Renal pelvis (tissue), 12 donors: Measurements from ENCODE around the gene SLC25A36. TPM values are rescaled to one million over a fixed set of nuclear protein-coding genes. Genes with fewer than 3 reads are reported as not detected.

Source experiments
- DNase-seq: peaks from one replicate; pipeline ENCODE4 v3.0.0-alpha.2; 2013
- long read RNA-seq, 16 experiments: transcript quantifications; one replicate each; lab custom pipeline, GENCODE V29; 2026
- polyA plus RNA-seq, 3 donors: library from polyadenylated mRNA; unstranded; fragments of 120-200 nt; gene quantifications; one replicate each; pipeline ENCODE4 v1.2.1, GENCODE V29; 2013; ENCODE audit not compliant: insufficient read length in 3 of 3

SLC25A36 gene
- 100 to 1,000 TPM; 153 to 188 (median 169) TPM for polyA plus RNA-seq
- long read RNA-seq, donor 1, transcript SLC25A36-208 (4 exons, 3,537 nt): major isoform, 17 of 42 reads
- long read RNA-seq, donor 1, transcript SLC25A36-209 (3 exons, 1,307 nt): minor isoform, 7 of 42 reads
- long read RNA-seq, donor 1, partial matches to known transcripts: 10 of 42 reads
- long read RNA-seq, donor 1, other reads (novel, unspliced or antisense): 0 of 42 reads
- long read RNA-seq, donor 2, transcript SLC25A36-208 (4 exons, 3,537 nt): major isoform, 22 of 71 reads
- long read RNA-seq, donor 2, transcript SLC25A36-213 (2 exons, 544 nt): minor isoform, 11 of 71 reads
- long read RNA-seq, donor 2, transcript SLC25A36-209 (3 exons, 1,307 nt): minor isoform, 6 of 71 reads
- long read RNA-seq, donor 2, transcript SLC25A36-201 (7 exons, 1,301 nt): minor isoform, 12 of 71 reads
- long read RNA-seq, donor 2, partial matches to known transcripts: 18 of 71 reads
- long read RNA-seq, donor 2, other reads (novel, unspliced or antisense): 0 of 71 reads
- long read RNA-seq, donor 3, transcript SLC25A36-201 (7 exons, 1,301 nt): minor isoform, 17 of 53 reads
- long read RNA-seq, donor 3, transcript SLC25A36-213 (2 exons, 544 nt): minor isoform, 6 of 53 reads
- long read RNA-seq, donor 3, transcript SLC25A36-208 (4 exons, 3,537 nt): major isoform, 19 of 53 reads
- long read RNA-seq, donor 3, partial matches to known transcripts: 6 of 53 reads
- long read RNA-seq, donor 3, other reads (novel, unspliced or antisense): 0 of 53 reads
- long read RNA-seq, donor 4, transcript SLC25A36-201 (7 exons, 1,301 nt): major isoform, 16 of 39 reads
- long read RNA-seq, donor 4, transcript SLC25A36-208 (4 exons, 3,537 nt): minor isoform, 13 of 39 reads
- long read RNA-seq, donor 4, partial matches to known transcripts: 5 of 39 reads
- long read RNA-seq, donor 4, other reads (novel, unspliced or antisense): 0 of 39 reads
- long read RNA-seq, donor 5, transcript SLC25A36-213 (2 exons, 544 nt): minor isoform, 6 of 43 reads
- long read RNA-seq, donor 5, transcript SLC25A36-201 (7 exons, 1,301 nt): major isoform, 11 of 43 reads
- long read RNA-seq, donor 5, transcript SLC25A36-208 (4 exons, 3,537 nt): minor isoform, 9 of 43 reads
- long read RNA-seq, donor 5, partial matches to known transcripts: 15 of 43 reads
- long read RNA-seq, donor 5, other reads (novel, unspliced or antisense): 0 of 43 reads
- long read RNA-seq, donor 6, transcript SLC25A36-208 (4 exons, 3,537 nt): major isoform, 24 of 83 reads
- long read RNA-seq, donor 6, transcript SLC25A36-209 (3 exons, 1,307 nt): minor isoform, 9 of 83 reads
- long read RNA-seq, donor 6, transcript SLC25A36-201 (7 exons, 1,301 nt): major isoform, 24 of 83 reads
- long read RNA-seq, donor 6, partial matches to known transcripts: 18 of 83 reads
- long read RNA-seq, donor 6, other reads (novel, unspliced or antisense): 0 of 83 reads
- long read RNA-seq, donor 7, transcript SLC25A36-201 (7 exons, 1,301 nt): minor isoform, 16 of 158 reads
- long read RNA-seq, donor 7, transcript SLC25A36-209 (3 exons, 1,307 nt): minor isoform, 5 of 158 reads
- long read RNA-seq, donor 7, transcript SLC25A36-208 (4 exons, 3,537 nt): major isoform, 21 of 158 reads
- long read RNA-seq, donor 7, transcript SLC25A36-213 (2 exons, 544 nt): minor isoform, 10 of 158 reads
- long read RNA-seq, donor 7, partial matches to known transcripts: 104 of 158 reads
- long read RNA-seq, donor 7, other reads (novel, unspliced or antisense): 0 of 158 reads
- long read RNA-seq, donor 8, transcript SLC25A36-201 (7 exons, 1,301 nt): major isoform, 7 of 29 reads
- long read RNA-seq, donor 8, transcript SLC25A36-208 (4 exons, 3,537 nt): major isoform, 7 of 29 reads
- long read RNA-seq, donor 8, partial matches to known transcripts: 8 of 29 reads
- long read RNA-seq, donor 8, other reads (novel, unspliced or antisense): 0 of 29 reads
- long read RNA-seq, donor 9, full-length matches to known transcripts: 64 of 85 reads
- long read RNA-seq, donor 9, partial matches to known transcripts: 14 of 85 reads
- long read RNA-seq, donor 9, other reads (novel, unspliced or antisense): 7 of 85 reads
- long read RNA-seq, donor 10, full-length matches to known transcripts: 60 of 60 reads
- long read RNA-seq, donor 10, partial matches to known transcripts: 0 of 60 reads
- long read RNA-seq, donor 10, other reads (novel, unspliced or antisense): 0 of 60 reads
- long read RNA-seq, donor 11, transcript SLC25A36-209 (3 exons, 1,307 nt): minor isoform, 5 of 36 reads
- long read RNA-seq, donor 11, transcript SLC25A36-213 (2 exons, 544 nt): minor isoform, 6 of 36 reads
- long read RNA-seq, donor 11, transcript SLC25A36-208 (4 exons, 3,537 nt): major isoform, 10 of 36 reads
- long read RNA-seq, donor 11, transcript SLC25A36-201 (7 exons, 1,301 nt): minor isoform, 6 of 36 reads
- long read RNA-seq, donor 11, partial matches to known transcripts: 8 of 36 reads
- long read RNA-seq, donor 11, other reads (novel, unspliced or antisense): 0 of 36 reads
- long read RNA-seq, donor 12, transcript SLC25A36-201 (7 exons, 1,301 nt): minor isoform, 24 of 87 reads
- long read RNA-seq, donor 12, transcript SLC25A36-208 (4 exons, 3,537 nt): major isoform, 25 of 87 reads
- long read RNA-seq, donor 12, transcript SLC25A36-209 (3 exons, 1,307 nt): minor isoform, 6 of 87 reads
- long read RNA-seq, donor 12, transcript SLC25A36-213 (2 exons, 544 nt): minor isoform, 7 of 87 reads
- long read RNA-seq, donor 12, partial matches to known transcripts: 18 of 87 reads
- long read RNA-seq, donor 12, other reads (novel, unspliced or antisense): 5 of 87 reads
- long read RNA-seq, donor 13, transcript SLC25A36-213 (2 exons, 544 nt): minor isoform, 7 of 35 reads
- long read RNA-seq, donor 13, transcript SLC25A36-209 (3 exons, 1,307 nt): minor isoform, 6 of 35 reads
- long read RNA-seq, donor 13, transcript SLC25A36-208 (4 exons, 3,537 nt): major isoform, 13 of 35 reads
- long read RNA-seq, donor 13, partial matches to known transcripts: 0 of 35 reads
- long read RNA-seq, donor 13, other reads (novel, unspliced or antisense): 0 of 35 reads
- long read RNA-seq, donor 14: 0 reads
- long read RNA-seq, donor 15, transcript SLC25A36-208 (4 exons, 3,537 nt): major isoform, 16 of 70 reads
- long read RNA-seq, donor 15, transcript SLC25A36-213 (2 exons, 544 nt): minor isoform, 7 of 70 reads
- long read RNA-seq, donor 15, transcript SLC25A36-209 (3 exons, 1,307 nt): minor isoform, 5 of 70 reads
- long read RNA-seq, donor 15, transcript SLC25A36-201 (7 exons, 1,301 nt): major isoform, 16 of 70 reads
- long read RNA-seq, donor 15, partial matches to known transcripts: 14 of 70 reads
- long read RNA-seq, donor 15, other reads (novel, unspliced or antisense): 5 of 70 reads
- long read RNA-seq, donor 16, full-length matches to known transcripts: 54 of 62 reads
- long read RNA-seq, donor 16, partial matches to known transcripts: 8 of 62 reads
- long read RNA-seq, donor 16, other reads (novel, unspliced or antisense): 0 of 62 reads

GRCh38 chr3:140941434-140942220, at the start of gene SLC25A36:
Gene SLC25A36 (plus strand): TSS chr3:140941836. CDS start chr3:140942055, 219 bp downstream.
- peak; percentile 99 for DNase-seq

GRCh38 chr3:140896997-140897396, 44.6 kb upstream of the SLC25A36 start:
- DNase-seq: no peak

- DNase-seq: peak; percentile 65
Measured at GRCh38 chr3:140898340-140899180, 43.1 kb upstream of the SLC25A36 start.

GRCh38 chr3:140899363-140899762, 42.3 kb upstream of the SLC25A36 start:
- no peak for DNase-seq

- no peak for DNase-seq
Measured at GRCh38 chr3:140902791-140903190, 38.8 kb upstream of the SLC25A36 start.

- DNase-seq: no peak
Measured at GRCh38 chr3:140903196-140903595, 38.4 kb upstream of the SLC25A36 start.

GRCh38 chr3:140904521-140904920, 37.1 kb upstream of the SLC25A36 start:
- no peak for DNase-seq

GRCh38 chr3:140905559-140905958, 36.1 kb upstream of the SLC25A36 start:
- DNase-seq: no peak

- DNase-seq: no peak
Measured at GRCh38 chr3:140906785-140907184, 34.9 kb upstream of the SLC25A36 start.

- DNase-seq: no peak
Measured at GRCh38 chr3:140910860-140911259, 30.8 kb upstream of the SLC25A36 start.

GRCh38 chr3:140911822-140912221, 29.8 kb upstream of the SLC25A36 start:
- DNase-seq: peak; percentile 22

GRCh38 chr3:140913728-140914127, 27.9 kb upstream of the SLC25A36 start:
- no peak for DNase-seq

- no peak for DNase-seq
Measured at GRCh38 chr3:140914384-140914945, 27.2 kb upstream of the SLC25A36 start.

- no peak for DNase-seq
Measured at GRCh38 chr3:140916603-140917002, 25.0 kb upstream of the SLC25A36 start.

- DNase-seq: no peak
Measured at GRCh38 chr3:140917772-140918171, 23.9 kb upstream of the SLC25A36 start.
